ENCODE measurements around the gene FILIP1.

Gene FILIP1, protein sequence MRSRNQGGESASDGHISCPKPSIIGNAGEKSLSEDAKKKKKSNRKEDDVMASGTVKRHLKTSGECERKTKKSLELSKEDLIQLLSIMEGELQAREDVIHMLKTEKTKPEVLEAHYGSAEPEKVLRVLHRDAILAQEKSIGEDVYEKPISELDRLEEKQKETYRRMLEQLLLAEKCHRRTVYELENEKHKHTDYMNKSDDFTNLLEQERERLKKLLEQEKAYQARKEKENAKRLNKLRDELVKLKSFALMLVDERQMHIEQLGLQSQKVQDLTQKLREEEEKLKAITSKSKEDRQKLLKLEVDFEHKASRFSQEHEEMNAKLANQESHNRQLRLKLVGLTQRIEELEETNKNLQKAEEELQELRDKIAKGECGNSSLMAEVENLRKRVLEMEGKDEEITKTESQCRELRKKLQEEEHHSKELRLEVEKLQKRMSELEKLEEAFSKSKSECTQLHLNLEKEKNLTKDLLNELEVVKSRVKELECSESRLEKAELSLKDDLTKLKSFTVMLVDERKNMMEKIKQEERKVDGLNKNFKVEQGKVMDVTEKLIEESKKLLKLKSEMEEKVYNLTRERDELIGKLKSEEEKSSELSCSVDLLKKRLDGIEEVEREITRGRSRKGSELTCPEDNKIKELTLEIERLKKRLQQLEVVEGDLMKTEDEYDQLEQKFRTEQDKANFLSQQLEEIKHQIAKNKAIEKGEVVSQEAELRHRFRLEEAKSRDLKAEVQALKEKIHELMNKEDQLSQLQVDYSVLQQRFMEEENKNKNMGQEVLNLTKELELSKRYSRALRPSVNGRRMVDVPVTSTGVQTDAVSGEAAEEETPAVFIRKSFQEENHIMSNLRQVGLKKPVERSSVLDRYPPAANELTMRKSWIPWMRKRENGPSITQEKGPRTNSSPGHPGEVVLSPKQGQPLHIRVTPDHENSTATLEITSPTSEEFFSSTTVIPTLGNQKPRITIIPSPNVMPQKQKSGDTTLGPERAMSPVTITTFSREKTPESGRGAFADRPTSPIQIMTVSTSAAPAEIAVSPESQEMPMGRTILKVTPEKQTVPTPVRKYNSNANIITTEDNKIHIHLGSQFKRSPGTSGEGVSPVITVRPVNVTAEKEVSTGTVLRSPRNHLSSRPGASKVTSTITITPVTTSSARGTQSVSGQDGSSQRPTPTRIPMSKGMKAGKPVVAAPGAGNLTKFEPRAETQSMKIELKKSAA (N-terminal part only)

GRCh38 chr6:75493400-75494064 is at the start of gene FILIP1:
Gene FILIP1 (minus strand): TSS chr6:75493800. CDS start chr6:75414972, 78,828 bp downstream.
- FAIRE-seq (peak; percentile 54), DNase-seq (ENCODE audit: insufficient read length, low spot score) (no peak)

- no peak for FAIRE-seq
- no peak for DNase-seq (ENCODE audit: insufficient read length, low spot score)
These were observed 49.7 kb upstream of the FILIP1 start for GRCh38 chr6:75543311-75543710.

- DNase-seq (ENCODE audit: insufficient read length, low spot score) (no peak), FAIRE-seq (no peak)
These were observed 45.5 kb upstream of the FILIP1 start for GRCh38 chr6:75539136-75539535.

GRCh38 chr6:75532521-75532920 is 38.9 kb upstream of the FILIP1 start:
- FAIRE-seq, result peak; percentile 14
- no peak for DNase-seq (ENCODE audit: insufficient read length, low spot score)

DNA sequence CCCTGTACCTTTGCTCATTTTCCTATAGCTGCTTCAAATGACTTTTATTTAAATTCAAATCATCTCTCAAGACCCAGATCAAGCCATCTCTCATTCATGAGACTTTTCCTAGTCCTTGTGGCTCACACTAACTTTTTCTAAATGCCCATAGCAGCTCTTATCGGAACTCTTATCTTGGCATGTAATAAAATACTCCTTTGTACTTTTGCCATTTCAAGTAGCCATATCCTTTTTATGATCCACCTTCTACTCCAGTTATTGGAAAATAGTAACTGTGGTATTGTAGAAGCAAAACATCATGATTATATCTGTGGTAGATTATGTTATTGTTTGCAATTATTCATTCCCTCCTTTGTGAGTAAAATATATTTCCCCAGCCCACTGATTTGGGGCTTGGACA is 37.6 kb upstream of the FILIP1 start:
- FAIRE-seq (no peak), DNase-seq (ENCODE audit: insufficient read length, low spot score) (no peak)

DNA sequence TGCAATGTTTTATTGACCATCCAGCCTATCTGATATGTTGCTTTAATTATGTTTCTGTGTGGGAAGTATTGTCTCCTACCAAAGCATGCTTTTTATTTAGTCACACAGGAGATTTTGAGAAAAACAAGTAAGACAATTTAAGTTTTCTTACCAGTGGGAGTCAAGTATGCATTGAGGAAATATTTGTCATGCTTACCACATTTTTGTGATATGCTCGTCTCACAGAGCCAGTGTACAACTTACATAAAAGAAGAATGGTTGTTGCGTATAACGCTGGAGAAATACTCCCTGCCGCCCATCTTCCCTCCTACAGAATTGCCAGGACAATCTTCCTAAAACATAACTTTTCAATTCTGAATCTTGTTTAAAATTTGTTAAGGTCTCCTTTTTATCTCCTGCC is 37.1 kb upstream of the FILIP1 start:
- DNase-seq (ENCODE audit: insufficient read length, low spot score), result no peak
- FAIRE-seq, result no peak

DNA sequence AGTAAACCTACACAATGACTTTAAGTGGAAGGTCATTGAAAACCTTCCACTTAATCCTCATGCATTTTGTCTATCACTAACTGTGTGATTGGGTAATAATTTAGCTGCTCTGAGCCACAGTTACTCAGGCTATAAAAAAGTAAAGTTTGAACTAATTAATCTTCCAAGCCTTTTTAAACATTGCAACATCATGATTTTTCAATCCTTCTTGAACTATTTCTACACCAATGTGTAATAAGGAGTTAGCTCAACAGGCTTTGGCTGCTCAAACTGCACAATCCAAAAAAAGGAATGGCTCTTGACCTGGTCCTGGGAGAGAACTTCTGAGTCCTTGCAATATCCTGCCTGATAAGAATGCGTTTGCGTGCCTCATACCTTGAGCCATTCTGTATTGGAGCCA is 34.8 kb upstream of the FILIP1 start:
- DNase-seq (ENCODE audit: insufficient read length, low spot score) (no peak), FAIRE-seq (no peak)

DNA sequence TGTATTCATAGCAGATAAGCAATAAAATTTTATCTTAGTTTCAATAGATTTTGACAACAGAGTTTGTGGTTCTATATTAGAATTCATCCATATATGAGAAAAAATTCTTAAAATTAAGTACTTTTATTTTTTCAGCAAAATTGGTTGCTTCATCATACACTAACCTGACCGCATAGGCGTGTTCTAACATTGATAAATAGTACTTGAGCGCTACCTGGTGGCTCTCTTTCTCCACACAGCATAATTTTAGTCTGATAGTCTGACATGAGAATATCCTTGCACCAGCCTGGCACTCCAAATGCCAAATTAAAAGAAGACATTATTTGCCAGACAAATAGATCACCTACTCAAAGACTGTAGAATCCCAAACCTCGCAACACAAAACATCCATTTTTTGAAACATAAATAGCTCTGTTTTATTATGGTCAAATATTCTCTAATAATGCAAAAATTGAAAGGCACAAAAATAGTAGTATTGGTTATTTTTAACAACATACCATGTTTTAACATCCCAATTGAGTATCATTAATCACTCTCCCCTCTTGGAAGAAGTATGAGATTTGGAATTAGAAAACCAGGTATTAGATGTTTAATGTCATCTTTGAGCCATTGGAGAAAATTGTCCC is 33.0 kb upstream of the FILIP1 start:
- FAIRE-seq (peak; percentile 82), DNase-seq (ENCODE audit: insufficient read length, low spot score) (peak; percentile 13)

DNA sequence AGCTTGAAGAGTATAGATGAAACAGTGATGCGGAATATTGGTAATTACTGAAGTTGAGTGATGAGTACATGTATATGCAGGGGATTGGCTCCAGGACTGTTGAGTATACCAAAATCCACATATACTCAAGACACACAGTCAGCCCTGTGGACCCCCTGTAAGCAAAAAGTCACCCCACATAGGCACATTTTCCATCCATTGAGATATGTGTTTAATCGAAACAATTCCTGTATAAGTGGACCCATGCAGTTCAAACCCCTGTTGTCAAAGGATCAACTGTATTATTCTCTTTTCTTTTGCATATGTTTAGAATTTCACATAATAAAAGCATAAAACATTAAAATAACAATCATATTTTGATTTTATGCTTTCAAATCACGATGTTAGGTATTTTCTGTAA is 32.1 kb upstream of the FILIP1 start:
- DNase-seq (ENCODE audit: insufficient read length, low spot score) (no peak), FAIRE-seq (no peak)

- DNase-seq (ENCODE audit: insufficient read length, low spot score) (no peak), FAIRE-seq (peak; percentile 48)
These were observed 30.8 kb upstream of the FILIP1 start for GRCh38 chr6:75524322-75524972.

- no peak for FAIRE-seq
These were observed 23.2 kb upstream of the FILIP1 start for GRCh38 chr6:75516757-75517156.

DNA sequence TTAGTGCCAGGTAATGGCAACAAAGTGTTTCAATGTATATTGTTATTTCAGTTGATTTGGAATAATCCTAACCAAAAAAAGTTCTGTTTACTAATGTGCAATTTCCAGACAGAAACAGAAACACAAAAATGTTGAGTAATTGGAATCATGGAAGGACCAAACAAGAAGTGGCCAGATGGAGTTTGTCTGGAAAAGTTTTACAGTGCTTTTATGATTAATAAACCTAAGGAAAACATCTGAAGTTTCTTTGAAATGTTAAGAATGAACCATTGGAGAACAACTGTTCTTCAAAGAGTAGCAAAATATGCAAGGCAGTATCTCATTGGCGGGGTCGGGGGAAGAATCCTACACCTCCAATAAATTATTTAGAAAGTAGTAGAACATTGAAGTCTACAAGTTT is 19.0 kb upstream of the FILIP1 start:
- FAIRE-seq (no peak), DNase-seq (ENCODE audit: insufficient read length, low spot score) (no peak)

More at GRCh38 chr6:75516757-75517156, 23.2 kb upstream of the FILIP1 start:
- no peak for DNase-seq (ENCODE audit: insufficient read length, low spot score)

GRCh38 chr6:75505424-75505823 is 11.8 kb upstream of the FILIP1 start:
- DNase-seq (ENCODE audit: insufficient read length, low spot score) (no peak), FAIRE-seq (no peak)

GRCh38 chr6:75504465-75505222 is 11.0 kb upstream of the FILIP1 start:
- FAIRE-seq (peak; percentile 37), DNase-seq (ENCODE audit: insufficient read length, low spot score) (no peak)

- DNase-seq (ENCODE audit: insufficient read length, low spot score) (no peak), FAIRE-seq (no peak)
These were observed 9.7 kb upstream of the FILIP1 start for GRCh38 chr6:75503291-75503690.

- DNase-seq (ENCODE audit: insufficient read length, low spot score), result no peak
- FAIRE-seq, result no peak
These were observed 9.3 kb upstream of the FILIP1 start for GRCh38 chr6:75502884-75503283.

- no peak for DNase-seq (ENCODE audit: insufficient read length, low spot score)
- FAIRE-seq, result no peak
These were observed 8.2 kb upstream of the FILIP1 start for GRCh38 chr6:75501756-75502155.

GRCh38 chr6:75499640-75500039 is 6.0 kb upstream of the FILIP1 start:
- FAIRE-seq, result no peak
- DNase-seq (ENCODE audit: insufficient read length, low spot score), result no peak

GRCh38 chr6:75498862-75499261 is 5.3 kb upstream of the FILIP1 start:
- DNase-seq (ENCODE audit: insufficient read length, low spot score) (no peak), FAIRE-seq (no peak)
